HFFc6 (cell line): ENCODE measurements around the gene AAGAB. TPM values are rescaled to one million over a fixed set of nuclear protein-coding genes. Genes with fewer than 3 reads are reported as not detected.

Source experiments
- DNase-seq: peaks from one replicate; pipeline ENCODE4 v3.0.0-alpha.2; 2018
- H3K27ac Mint-ChIP-seq: 2 replicates; pipeline ENCODE4 v1.8.0; 2020; ENCODE audit warnings: mild to moderate bottlenecking, mixed read lengths
- H3K27me3 Mint-ChIP-seq: 2 replicates; pipeline ENCODE4 v1.8.0; 2021; ENCODE audit warnings: mild to moderate bottlenecking, moderate library complexity, mixed read lengths; ENCODE audit not compliant: insufficient read depth
- H3K36me3 Mint-ChIP-seq: 2 replicates; pipeline ENCODE4 v1.8.0; 2021; ENCODE audit warnings: low read depth, mixed read lengths
- H3K4me1 Mint-ChIP-seq: 2 replicates; pipeline ENCODE4 v1.8.0; 2020; ENCODE audit warnings: low read depth, mixed read lengths
- H3K4me3 Mint-ChIP-seq: 2 replicates; pipeline ENCODE4 v1.8.0; 2020; ENCODE audit warnings: mild to moderate bottlenecking, moderate library complexity, mixed read lengths
- H3K9me3 Mint-ChIP-seq: 2 replicates; pipeline ENCODE4 v1.8.0; 2020; ENCODE audit warnings: mild to moderate bottlenecking, mixed read lengths
- total RNA-seq, 6 experiments: library from RNA; stranded (reverse); fragmentation: NEBNext Ultra II Directional; extraction: Animal tissue kit (Norgen Biotek cat#: 25700); gene quantifications; 2 replicates in 1 of 6; 3 replicates in 5 of 6; pipeline ENCODE4 v1.2.3, GENCODE V29; 2021
- TF ChIP-seq, protein P1 (sequence below): fragments of 200-600 bp; sonication (generic); IDR thresholded peaks from 2 replicates; pipeline ENCODE4 v1.5.0; 2021; ENCODE audit warnings: antibody characterized with exemption, mild to moderate bottlenecking

AAGAB gene
- total RNA-seq, 6 experiments from 2014 or later = 41.0 to 45.7 (median 42.0) TPM

DNA sequence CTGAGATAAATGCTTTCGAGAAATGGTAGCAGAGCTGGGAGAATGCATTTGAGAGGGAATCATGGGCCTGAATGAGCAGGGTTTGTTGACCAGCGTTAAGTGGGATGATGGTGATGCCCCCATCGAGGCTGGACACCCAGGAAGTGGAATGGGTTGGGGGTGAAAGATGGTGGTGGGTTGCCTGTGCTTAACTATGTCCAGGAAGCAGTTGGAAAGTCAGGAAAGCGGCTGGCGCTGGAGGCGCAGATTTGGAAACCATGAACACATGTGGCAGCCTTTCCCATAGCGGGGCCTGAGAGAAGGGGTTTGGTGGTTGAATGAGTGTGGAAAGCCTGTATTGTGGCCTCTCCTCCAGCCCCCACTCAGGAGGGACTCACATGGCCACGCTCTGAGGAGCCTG, 80.7 kb downstream of the AAGAB start:
- no peak for DNase-seq
- TF ChIP-seq, protein P1, sequence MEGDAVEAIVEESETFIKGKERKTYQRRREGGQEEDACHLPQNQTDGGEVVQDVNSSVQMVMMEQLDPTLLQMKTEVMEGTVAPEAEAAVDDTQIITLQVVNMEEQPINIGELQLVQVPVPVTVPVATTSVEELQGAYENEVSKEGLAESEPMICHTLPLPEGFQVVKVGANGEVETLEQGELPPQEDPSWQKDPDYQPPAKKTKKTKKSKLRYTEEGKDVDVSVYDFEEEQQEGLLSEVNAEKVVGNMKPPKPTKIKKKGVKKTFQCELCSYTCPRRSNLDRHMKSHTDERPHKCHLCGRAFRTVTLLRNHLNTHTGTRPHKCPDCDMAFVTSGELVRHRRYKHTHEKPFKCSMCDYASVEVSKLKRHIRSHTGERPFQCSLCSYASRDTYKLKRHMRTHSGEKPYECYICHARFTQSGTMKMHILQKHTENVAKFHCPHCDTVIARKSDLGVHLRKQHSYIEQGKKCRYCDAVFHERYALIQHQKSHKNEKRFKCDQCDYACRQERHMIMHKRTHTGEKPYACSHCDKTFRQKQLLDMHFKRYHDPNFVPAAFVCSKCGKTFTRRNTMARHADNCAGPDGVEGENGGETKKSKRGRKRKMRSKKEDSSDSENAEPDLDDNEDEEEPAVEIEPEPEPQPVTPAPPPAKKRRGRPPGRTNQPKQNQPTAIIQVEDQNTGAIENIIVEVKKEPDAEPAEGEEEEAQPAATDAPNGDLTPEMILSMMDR = no peak
- peaks cover 41% of the 10 kb centered on the region for H3K27me3 Mint-ChIP-seq
- H3K9me3 Mint-ChIP-seq = no peaks in the 10 kb centered on the region
- peaks cover 93% of the 10 kb centered on the region for H3K4me1 Mint-ChIP-seq
- peaks cover 75% of the 10 kb centered on the region for H3K36me3 Mint-ChIP-seq
- H3K27ac Mint-ChIP-seq = peak overlapping the region; percentile 16; the same call in 1 of the 2 replicates
- H3K4me3 Mint-ChIP-seq = no peak overlapping the region

DNA sequence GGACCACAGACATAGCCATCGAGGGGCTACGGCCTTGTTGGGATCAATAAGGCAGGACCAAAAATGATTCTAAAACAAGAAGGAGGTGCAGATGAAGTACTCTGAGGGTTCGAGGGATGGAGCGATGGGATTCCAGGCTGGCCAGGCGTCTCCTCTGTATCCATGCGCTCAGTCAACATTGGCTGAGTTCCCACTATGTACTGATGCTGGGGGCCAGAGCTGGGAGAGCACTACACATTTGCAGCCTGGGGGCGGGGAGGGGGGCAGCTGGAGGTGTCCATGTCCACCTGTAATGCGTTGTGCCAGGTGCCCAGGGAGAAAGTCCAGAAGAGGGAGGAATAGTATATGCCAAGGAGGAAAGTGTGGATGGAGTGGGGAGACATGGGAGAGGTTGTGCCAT, 81.5 kb downstream of the AAGAB start:
- TF ChIP-seq, protein P1 = no peak
- H3K27me3 Mint-ChIP-seq = peaks cover 36% of the 10 kb centered on the region
- H3K27ac Mint-ChIP-seq = peak overlapping the region; percentile 15; the same call in 1 of the 2 replicates
- peak overlapping the region; percentile 34; the same call in 1 of the 2 replicates for H3K4me3 Mint-ChIP-seq
- peaks cover 83% of the 10 kb centered on the region for H3K36me3 Mint-ChIP-seq
- peaks cover 93% of the 10 kb centered on the region for H3K4me1 Mint-ChIP-seq
- DNase-seq = no peak
- no peaks in the 10 kb centered on the region for H3K9me3 Mint-ChIP-seq

DNA sequence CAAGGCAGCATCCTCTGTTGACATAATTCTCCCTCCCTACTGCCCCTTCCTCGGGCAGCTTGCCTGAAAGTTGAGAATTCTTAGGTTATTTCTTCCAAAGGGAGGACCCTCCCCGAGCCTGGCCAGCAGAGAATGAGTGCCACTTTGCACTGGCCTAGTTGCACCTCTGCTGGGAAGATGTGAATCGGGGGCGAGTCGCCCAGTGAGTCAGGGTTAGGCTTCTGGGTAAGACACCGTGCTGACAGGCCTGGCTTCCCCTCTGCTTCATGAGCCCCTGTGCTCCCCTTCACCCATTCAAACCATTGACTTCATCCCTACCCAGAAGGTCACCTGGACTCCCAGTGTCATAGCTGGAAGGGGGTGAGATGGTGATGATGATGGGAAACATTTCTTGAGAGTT, 82.3 kb downstream of the AAGAB start:
- DNase-seq = no peak
- H3K4me1 Mint-ChIP-seq = peaks cover 91% of the 10 kb centered on the region
- H3K9me3 Mint-ChIP-seq = no peaks in the 10 kb centered on the region
- TF ChIP-seq, protein P1 = no peak
- H3K4me3 Mint-ChIP-seq = no peak overlapping the region; the same call in 1 of the 2 replicates
- peaks cover 91% of the 10 kb centered on the region for H3K36me3 Mint-ChIP-seq
- H3K27ac Mint-ChIP-seq = peak overlapping the region; percentile 55; the same call in 1 of the 2 replicates
- peaks cover 37% of the 10 kb centered on the region for H3K27me3 Mint-ChIP-seq

DNA sequence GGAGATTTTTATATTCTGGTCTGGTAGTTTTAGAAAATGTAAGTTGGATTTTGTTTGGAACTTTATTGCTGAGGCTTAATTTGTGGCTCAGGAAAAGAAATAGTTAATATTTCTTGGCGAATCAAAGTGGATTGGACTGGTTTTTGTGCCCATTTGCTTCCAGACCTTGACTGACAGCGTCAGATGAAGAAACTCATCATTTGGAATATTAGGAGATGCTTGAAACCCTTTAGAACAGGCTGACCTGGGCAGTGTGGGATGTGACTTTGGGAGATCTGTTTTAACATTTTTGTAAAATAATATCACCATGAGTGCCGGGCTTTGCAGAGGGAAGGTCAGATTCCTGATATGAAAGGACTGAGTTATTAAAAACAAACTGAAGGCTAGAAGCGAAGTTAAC, 83.0 kb downstream of the AAGAB start:
- DNase-seq = no peak
- Mint-ChIP-seq H3K27me3 (peaks cover 38% of the 10 kb centered on the region; the same call in 1 of the 2 replicates), H3K4me3 (no peak overlapping the region), H3K9me3 (no peaks in the 10 kb centered on the region), H3K4me1 (peaks cover 90% of the 10 kb centered on the region), H3K27ac (peak overlapping the region; percentile 11; the same call in 1 of the 2 replicates), H3K36me3 (peaks cover 91% of the 10 kb centered on the region)
- TF ChIP-seq, protein P1 = no peak

DNA sequence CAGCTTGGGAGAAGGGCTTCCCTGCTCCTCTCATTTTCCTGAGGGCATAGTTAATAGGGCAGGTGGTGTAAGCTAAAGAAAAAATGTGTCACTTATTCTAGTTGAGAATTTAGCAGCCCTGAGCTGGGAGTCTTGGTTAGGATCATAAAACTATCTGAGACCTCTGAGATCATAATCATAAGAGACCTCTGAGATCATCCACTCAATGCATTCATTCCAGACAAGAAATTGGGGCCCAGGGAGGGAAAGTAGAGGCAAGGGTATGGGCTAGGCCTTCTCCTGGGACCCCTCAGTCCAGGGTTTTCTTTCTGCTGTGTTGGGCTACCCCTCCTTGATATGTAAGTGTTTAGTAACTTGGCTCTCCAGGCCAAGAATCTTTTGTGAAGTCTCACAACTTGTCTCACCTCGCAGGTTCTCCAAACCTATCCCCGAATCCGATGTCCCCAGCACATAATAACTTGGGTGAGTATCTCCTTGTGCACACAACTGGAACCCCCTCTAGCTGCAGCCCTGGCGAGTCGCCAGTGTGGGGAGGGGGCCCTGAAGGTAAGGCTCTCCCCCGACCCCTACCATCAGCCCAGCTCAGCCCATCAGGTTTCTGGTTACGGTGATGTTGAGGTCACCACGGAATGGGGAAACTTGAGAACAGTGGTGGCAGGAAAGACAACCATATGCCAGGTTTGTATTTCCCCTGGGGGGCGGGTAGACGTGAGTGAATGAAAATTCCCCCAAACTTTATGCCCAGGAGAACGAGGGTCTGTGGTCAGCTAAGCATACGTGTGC, 84.1 kb downstream of the AAGAB start:
- no peak overlapping the region for H3K4me3 Mint-ChIP-seq
- DNase-seq = no peak
- H3K36me3 Mint-ChIP-seq = peaks cover 92% of the 10 kb centered on the region
- H3K27ac Mint-ChIP-seq = peak overlapping the region; percentile 45; the same call in 1 of the 2 replicates
- peaks cover 33% of the 10 kb centered on the region; the same call in 1 of the 2 replicates for H3K27me3 Mint-ChIP-seq
- TF ChIP-seq, protein P1 = no peak
- no peaks in the 10 kb centered on the region for H3K9me3 Mint-ChIP-seq
- peaks cover 78% of the 10 kb centered on the region for H3K4me1 Mint-ChIP-seq
